CD14-positive monocyte (primary cell): ENCODE measurements around the gene NOTCH3. TPM values are rescaled to one million over a fixed set of nuclear protein-coding genes. Genes with fewer than 3 reads are reported as not detected.

Experiments
- DNase-seq, 3 donors: peaks; one replicate each; pipeline ENCODE4 v3.0.0-alpha.2; 2011 to 2022
- H2AFZ ChIP-seq: 2 replicates; pipeline ENCODE4 v1.6.0; 2012; ENCODE audit warnings: mild to moderate bottlenecking, low read depth, low read length, inconsistent platforms; ENCODE audit not compliant: insufficient read depth, poor library complexity, severe bottlenecking
- H3K27ac ChIP-seq, 2 donors: 1 replicate in 1 of 2; 2 replicates in 1 of 2; pipeline ENCODE4 v1.5.1; 2012 to 2013; ENCODE audit warnings: low read length in 2 of 2, control low read depth in 1 of 2, inconsistent platforms in 1 of 2, low read depth in 1 of 2, mild to moderate bottlenecking in 1 of 2
- H3K27me3 ChIP-seq, 2 donors: one replicate each; pipeline versions ENCODE4 v1.6.0 to v1.6.1; 2011 to 2013; ENCODE audit warnings: low read length in 2 of 2; ENCODE audit not compliant: control insufficient read depth in 2 of 2, insufficient read depth in 2 of 2
- H3K36me3 ChIP-seq, 2 donors: replicated peaks in 1 of 2; 1 replicate in 1 of 2; 2 replicates in 1 of 2; pipeline versions ENCODE4 v1.5.1 to v1.6.1; 2012 to 2013; ENCODE audit warnings: low read length in 2 of 2, control low read depth in 1 of 2, inconsistent platforms in 1 of 2, mild to moderate bottlenecking in 1 of 2; ENCODE audit not compliant: insufficient read depth in 2 of 2, control insufficient read depth in 1 of 2
- H3K4me1 ChIP-seq, 2 donors: 1 replicate in 1 of 2; 2 replicates in 1 of 2; pipeline versions ENCODE4 v1.5.1 to v1.6.1; 2012 to 2013; ENCODE audit warnings: low read length in 2 of 2, control low read depth in 1 of 2, inconsistent platforms in 1 of 2, mild to moderate bottlenecking in 1 of 2, moderate library complexity in 1 of 2; ENCODE audit not compliant: insufficient read depth in 2 of 2, control insufficient read depth in 1 of 2
- H3K4me2 ChIP-seq: replicated peaks from 2 replicates; pipeline ENCODE3; 2012; ENCODE audit warnings: low read length, moderate library complexity, mild to moderate bottlenecking; ENCODE audit not compliant: poor library complexity, severe bottlenecking; ENCODE audit errors: extremely low read depth
- H3K4me3 ChIP-seq, 3 experiments: fragments of 200-600 bp in 1 of 3; sonication (generic) in 1 of 3; replicated peaks in 1 of 3; 1 replicate in 2 of 3; 2 replicates in 1 of 3; pipeline ENCODE4 v1.5.1; 2011 to 2013; ENCODE audit warnings: low read length in 3 of 3, mild to moderate bottlenecking in 3 of 3, control low read depth in 2 of 3, low read depth in 2 of 3, inconsistent platforms in 1 of 3, moderate library complexity in 1 of 3
- H3K79me2 ChIP-seq: 2 replicates; pipeline ENCODE4 v1.6.0; 2012; ENCODE audit warnings: mild to moderate bottlenecking, control low read depth, inconsistent platforms, low read length, moderate library complexity; ENCODE audit not compliant: insufficient read depth
- H3K9ac ChIP-seq: 2 replicates; pipeline ENCODE4 v1.6.0; 2017; ENCODE audit warnings: low read length, mild to moderate bottlenecking; ENCODE audit not compliant: insufficient read depth, poor library complexity, severe bottlenecking
- H3K9me3 ChIP-seq, 2 donors: replicated peaks in 1 of 2; 1 replicate in 1 of 2; 2 replicates in 1 of 2; pipeline versions ENCODE4 v1.5.1 to v1.6.1; 2012 to 2013; ENCODE audit warnings: low read length in 2 of 2, control low read depth in 1 of 2; ENCODE audit not compliant: control insufficient read depth in 1 of 2, insufficient read depth in 1 of 2
- H4K20me1 ChIP-seq: 2 replicates; pipeline ENCODE4 v1.6.0; 2012; ENCODE audit warnings: mild to moderate bottlenecking, low read length, control low read depth, moderate library complexity; ENCODE audit not compliant: insufficient read depth
- H3K27ac Mint-ChIP-seq, 7 donors: one replicate each; pipeline ENCODE4 v1.8.0; 2020; ENCODE audit warnings: mild to moderate bottlenecking in 7 of 7, mixed read lengths in 7 of 7, moderate library complexity in 6 of 7, inconsistent platforms in 2 of 7
- H3K27me3 Mint-ChIP-seq, 3 donors: one replicate each; pipeline ENCODE4 v1.8.0; 2021 to 2022; ENCODE audit warnings: low read depth in 3 of 3, mild to moderate bottlenecking in 3 of 3, mixed read lengths in 3 of 3, moderate library complexity in 3 of 3, inconsistent platforms in 1 of 3
- H3K36me3 Mint-ChIP-seq, 2 donors: one replicate each; pipeline ENCODE4 v1.8.0; 2020; ENCODE audit warnings: mixed read lengths in 2 of 2, inconsistent platforms in 1 of 2, mild to moderate bottlenecking in 1 of 2
- H3K4me1 Mint-ChIP-seq: one replicate; pipeline ENCODE4 v1.8.0; 2020; ENCODE audit warnings: mild to moderate bottlenecking, mixed read lengths
- H3K4me3 Mint-ChIP-seq, 2 donors: one replicate each; pipeline ENCODE4 v1.8.0; 2020; ENCODE audit warnings: mild to moderate bottlenecking in 2 of 2, mixed read lengths in 2 of 2, moderate library complexity in 1 of 2
- H3K9me3 Mint-ChIP-seq, 7 donors: one replicate each; pipeline ENCODE4 v1.8.0; 2020 to 2022; ENCODE audit warnings: mixed read lengths in 7 of 7, mild to moderate bottlenecking in 6 of 7, moderate library complexity in 6 of 7, inconsistent platforms in 2 of 7
- WGBS: methylation state at CpG from one replicate; pipeline ENCODE4 v1.1.5; 2013; ENCODE audit warnings: missing lambda C conversion rate; ENCODE audit not compliant: insufficient coverage; 5-methylcytosine and 5-hydroxymethylcytosine counted together
- intact Hi-C, 2 donors: fragments of 100-400 bp; cut with micrococcal nuclease; formaldehyde crosslinking; loops; one replicate each; pipeline versions ENCODE4 v1.15.0 to v1.15.1; 2023
- polyA plus RNA-seq, 3 donors: library from polyadenylated mRNA; depleted of rRNA in 1 of 3; unstranded in 2 of 3; stranded (reverse) in 1 of 3; fragments of 300-500 nt in 2 of 3; fragments of >200 nt in 1 of 3; fragmentation: Illumina TruSeq in 2 of 3; gene quantifications; 1 replicate in 2 of 3; 2 replicates in 1 of 3; pipeline ENCODE4 v1.2.3, GENCODE V29; 2012 to 2021
- TF ChIP-seq, protein P1 (sequence below): fragments of 200-600 bp; IDR thresholded peaks from one replicate; pipeline ENCODE4 v1.8.0; 2022; ENCODE audit warnings: antibody characterized with exemption, mild to moderate bottlenecking

NOTCH3 gene
- polyA plus RNA-seq, 3 donors: 0.05 to 0.51 TPM; not detected in 1

DNA sequence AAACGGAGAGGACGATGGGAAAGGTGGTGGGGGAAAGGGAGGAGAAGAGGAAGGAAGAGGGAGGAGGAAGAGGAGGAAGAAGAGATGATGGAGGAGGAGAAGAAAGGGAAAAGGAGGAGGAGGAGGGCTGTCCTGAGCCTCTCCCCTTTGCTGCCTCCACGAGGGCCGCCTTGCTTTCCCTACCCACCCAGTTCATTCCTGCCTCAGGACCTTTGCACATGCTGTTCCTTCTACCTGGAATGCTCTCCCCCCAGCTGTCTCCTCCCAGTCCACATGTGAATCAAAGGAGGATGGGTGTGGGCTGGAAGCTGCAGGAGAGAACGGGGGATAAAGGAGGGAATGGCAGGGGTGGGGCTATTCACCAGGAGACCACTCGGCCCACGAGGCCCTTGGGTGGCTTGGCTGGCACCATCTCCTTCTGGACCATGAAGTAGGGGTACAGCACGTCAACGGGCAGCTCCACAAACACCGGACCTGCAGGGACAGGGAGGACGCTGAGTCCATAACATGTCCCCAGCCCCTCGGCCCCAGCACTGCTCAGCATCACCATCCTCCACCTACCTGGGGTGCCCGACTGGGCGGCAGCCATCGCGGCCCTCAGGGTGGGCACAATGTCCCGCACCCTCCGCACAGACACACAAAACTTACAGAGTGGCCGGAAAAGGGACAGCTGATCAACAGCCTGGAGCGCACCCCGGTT lies 78.3 kb downstream of the NOTCH3 start:
- peak overlapping the region in 2 of 7 donors; percentile 42 to 59 for H3K27ac Mint-ChIP-seq
- H3K27me3 ChIP-seq: no peaks in the 10 kb centered on the region
- H2AFZ ChIP-seq: no peak overlapping the region
- H3K9me3 Mint-ChIP-seq: peaks cover 0 to 4% (median 2%) of the 10 kb centered on the region in 7 donors
- no peak overlapping the region for H3K4me3 Mint-ChIP-seq
- H3K36me3 Mint-ChIP-seq: peaks cover 44 to 56% of the 10 kb centered on the region in 2 donors
- 94% methylated on average over 16 of the region's 21 CpGs for WGBS
- peaks cover 11% of the 10 kb centered on the region for H3K4me1 Mint-ChIP-seq
- H3K79me2 ChIP-seq: peaks cover 17% of the 10 kb centered on the region
- peaks cover 13% of the 10 kb centered on the region in 2 donors for H3K4me1 ChIP-seq
- H3K9ac ChIP-seq: no peak overlapping the region
- DNase-seq: no peak
- H3K4me2 ChIP-seq: no peak overlapping the region
- H3K27me3 Mint-ChIP-seq: peaks cover 0 to 1% (median 0%) of the 10 kb centered on the region in 3 donors
- H3K27ac ChIP-seq: no peak overlapping the region
- no peaks in the 10 kb centered on the region for H4K20me1 ChIP-seq
- intact Hi-C loops: loop anchor here in 1 of 2 donors (10.0 kb wide), 1 partner anchor 252 kb away; the partner anchor contains the start of gene AKAP8
- H3K36me3 ChIP-seq: peaks cover 36 to 51% of the 10 kb centered on the region in 2 donors
- TF ChIP-seq, protein P1, sequence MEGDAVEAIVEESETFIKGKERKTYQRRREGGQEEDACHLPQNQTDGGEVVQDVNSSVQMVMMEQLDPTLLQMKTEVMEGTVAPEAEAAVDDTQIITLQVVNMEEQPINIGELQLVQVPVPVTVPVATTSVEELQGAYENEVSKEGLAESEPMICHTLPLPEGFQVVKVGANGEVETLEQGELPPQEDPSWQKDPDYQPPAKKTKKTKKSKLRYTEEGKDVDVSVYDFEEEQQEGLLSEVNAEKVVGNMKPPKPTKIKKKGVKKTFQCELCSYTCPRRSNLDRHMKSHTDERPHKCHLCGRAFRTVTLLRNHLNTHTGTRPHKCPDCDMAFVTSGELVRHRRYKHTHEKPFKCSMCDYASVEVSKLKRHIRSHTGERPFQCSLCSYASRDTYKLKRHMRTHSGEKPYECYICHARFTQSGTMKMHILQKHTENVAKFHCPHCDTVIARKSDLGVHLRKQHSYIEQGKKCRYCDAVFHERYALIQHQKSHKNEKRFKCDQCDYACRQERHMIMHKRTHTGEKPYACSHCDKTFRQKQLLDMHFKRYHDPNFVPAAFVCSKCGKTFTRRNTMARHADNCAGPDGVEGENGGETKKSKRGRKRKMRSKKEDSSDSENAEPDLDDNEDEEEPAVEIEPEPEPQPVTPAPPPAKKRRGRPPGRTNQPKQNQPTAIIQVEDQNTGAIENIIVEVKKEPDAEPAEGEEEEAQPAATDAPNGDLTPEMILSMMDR: no peak
- H3K4me3 ChIP-seq: no peak overlapping the region
- H3K9me3 ChIP-seq: no peaks in the 10 kb centered on the region

DNA sequence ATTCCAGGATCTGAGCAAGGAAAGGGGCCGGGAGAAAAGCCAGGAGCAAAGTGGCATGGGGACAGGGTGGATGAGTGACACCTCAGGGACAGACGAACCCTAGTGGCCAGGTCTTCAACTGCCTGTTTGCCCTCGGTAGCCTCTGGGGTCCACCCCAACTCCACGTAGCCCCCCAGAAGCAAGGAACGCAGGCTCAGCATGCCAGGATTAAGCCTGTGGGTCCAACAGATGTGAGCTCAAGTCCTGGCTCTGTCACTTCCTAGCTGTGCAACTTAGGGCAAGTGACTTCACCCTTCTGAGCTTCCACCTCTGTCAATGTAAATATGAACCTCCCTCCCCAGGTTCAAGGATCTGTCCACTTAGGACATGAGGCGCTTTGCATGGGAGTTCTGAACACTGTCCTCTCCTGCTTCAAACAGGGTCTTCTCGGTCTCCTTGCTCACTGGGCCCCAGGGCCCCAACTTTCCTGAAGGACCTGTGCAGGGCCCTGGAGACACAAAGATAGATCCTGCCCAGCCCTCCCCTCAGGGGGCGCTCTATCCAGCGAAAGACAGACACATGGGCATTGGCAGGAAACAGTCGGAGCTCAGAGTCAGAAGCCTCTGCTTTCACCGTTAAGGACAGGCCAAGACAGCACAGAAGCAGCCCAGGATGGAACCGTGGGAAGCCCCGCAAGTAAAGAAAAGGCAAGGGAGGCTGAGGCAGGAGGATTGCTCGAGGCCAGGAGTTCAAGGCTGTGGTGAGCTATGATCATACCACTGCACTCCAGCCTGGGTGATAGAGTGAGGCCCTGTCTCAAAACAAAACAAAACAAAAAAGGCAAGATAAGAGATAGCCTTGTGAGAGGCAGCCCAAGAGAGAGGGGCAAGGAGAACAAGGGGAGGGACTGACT lies 80.4 kb downstream of the NOTCH3 start:
- Mint-ChIP-seq H3K27me3 (peaks cover 0 to 1% (median 0%) of the 10 kb centered on the region in 3 donors), H3K27ac (peak overlapping the region in 1 of 7 donors; percentile 62), H3K4me3 (no peak overlapping the region), H3K4me1 (peaks cover 11% of the 10 kb centered on the region), H3K9me3 (peaks cover 0 to 4% (median 2%) of the 10 kb centered on the region in 7 donors), H3K36me3 (peaks cover 64 to 77% of the 10 kb centered on the region in 2 donors)
- 96% methylated on average over 12 of the region's 14 CpGs for WGBS
- Histone ChIP-seq H3K4me2 (no peak overlapping the region), H3K4me1 (peaks cover 11 to 13% of the 10 kb centered on the region in 2 donors), H4K20me1 (no peaks in the 10 kb centered on the region), H3K4me3 (no peak overlapping the region), H3K9me3 (no peaks in the 10 kb centered on the region), H3K27ac (no peak overlapping the region), H2AFZ (no peak overlapping the region), H3K9ac (no peak overlapping the region), H3K27me3 (no peaks in the 10 kb centered on the region), H3K36me3 (peaks cover 57 to 72% of the 10 kb centered on the region in 2 donors), H3K79me2 (peaks cover 17% of the 10 kb centered on the region)
- TF ChIP-seq, protein P1: no peak
- peak in 1 of 3 donors; percentile 1 for DNase-seq
- intact Hi-C loops: loop anchor here in 1 of 2 donors (10.0 kb wide), 1 partner anchor 254 kb away; the partner anchor contains the start of gene AKAP8
